Activated naive CD4-positive, alpha-beta T cell treated with anti-CD3 and anti-CD28 coated beads for 36 hours (primary cell): Measurements from ENCODE around the gene SLC25A26. TPM values are rescaled to one million over a fixed set of nuclear protein-coding genes. Genes with fewer than 3 reads are reported as not detected.
"Not testable (repeated sequence)": the region's sequence is repeated elsewhere in the genome, so short reads cannot be mapped to it uniquely, and the experiment has no call there.

Experiments
- CTCF ChIA-PET: fragments of 350-600 bp; sonication (Branson Sonifier 250); formaldehyde crosslinking; loops from one replicate; lab custom pipeline; 2021; ENCODE audit warnings: antibody characterized with exemption; lab: Charles Lee
- DNase-seq: peaks from one replicate; pipeline ENCODE4 v3.0.0-alpha.2; 2020
- H3K27ac Mint-ChIP-seq: one replicate; pipeline ENCODE4 v1.8.0; 2021; ENCODE audit warnings: mild to moderate bottlenecking, mixed read lengths
- H3K27me3 Mint-ChIP-seq: one replicate; pipeline ENCODE4 v1.8.0; 2021; ENCODE audit warnings: low read depth, mixed read lengths
- H3K36me3 Mint-ChIP-seq: one replicate; pipeline ENCODE4 v1.8.0; 2021; ENCODE audit warnings: low read depth, mixed read lengths
- H3K4me1 Mint-ChIP-seq: one replicate; pipeline ENCODE4 v1.8.0; 2021; ENCODE audit warnings: low read depth, mixed read lengths
- H3K4me3 Mint-ChIP-seq: one replicate; pipeline ENCODE4 v1.8.0; 2021; ENCODE audit warnings: mild to moderate bottlenecking, moderate library complexity, mixed read lengths
- H3K9me3 Mint-ChIP-seq: one replicate; pipeline ENCODE4 v1.8.0; 2021; ENCODE audit warnings: mixed read lengths
- intact Hi-C: fragments of 100-400 bp; cut with micrococcal nuclease; formaldehyde crosslinking; loops from one replicate; pipeline ENCODE4 v1.15.1; 2023
- total RNA-seq, 2 experiments: library from RNA; stranded (reverse); gene quantifications; one replicate each; pipeline ENCODE4 v1.2.3, GENCODE V29; 2021

SLC25A26 gene
- total RNA-seq, 2 experiments from 2014 or later: 25.3 to 26.3 TPM

- H3K4me3 Mint-ChIP-seq: no peak overlapping the region
- H3K27me3 Mint-ChIP-seq: no peaks in the 10 kb centered on the region
- H3K9me3 Mint-ChIP-seq: peaks cover 2% of the 10 kb centered on the region
- CTCF ChIA-PET: interaction anchor here (0.6 to 2.1 kb wide), 3 partner anchors 106 to 176 kb away, joined by 3 to 7 read pairs (median 4); no protein-coding TSS in a partner anchor
- H3K27ac Mint-ChIP-seq: no peak overlapping the region
- intact Hi-C loops: no loop called here
- H3K4me1 Mint-ChIP-seq: peaks cover 8% of the 10 kb centered on the region
- no peak for DNase-seq
- H3K36me3 Mint-ChIP-seq: peaks cover 20% of the 10 kb centered on the region
Measured at GRCh38 chr3:66271231-66271630, 50.4 kb downstream of the SLC25A26 start.

GRCh38 chr3:66272016-66272415, 51.2 kb downstream of the SLC25A26 start:
- Mint-ChIP-seq H3K27ac (no peak overlapping the region), H3K4me3 (no peak overlapping the region), H3K27me3 (no peaks in the 10 kb centered on the region), H3K4me1 (peaks cover 12% of the 10 kb centered on the region), H3K36me3 (peaks cover 22% of the 10 kb centered on the region), H3K9me3 (peaks cover 2% of the 10 kb centered on the region)
- no peak for DNase-seq
- intact Hi-C loops: no loop called here
- CTCF ChIA-PET: interaction anchor here (1.1 to 2.1 kb wide), 2 partner anchors 18 to 136 kb away, joined by 6 to 7 read pairs; no protein-coding TSS in a partner anchor

- CTCF ChIA-PET: interaction anchor here (0.7 kb wide), 1 partner anchor 21 kb away, joined by 3 read pairs; no protein-coding TSS in a partner anchor
- H3K27ac Mint-ChIP-seq, H3K27me3 Mint-ChIP-seq, DNase-seq, H3K9me3 Mint-ChIP-seq, intact Hi-C loops, H3K4me3 Mint-ChIP-seq: not testable (repeated sequence)
- H3K36me3 Mint-ChIP-seq: peaks cover 22% of the 10 kb centered on the region
- H3K4me1 Mint-ChIP-seq: peaks cover 17% of the 10 kb centered on the region
Measured at GRCh38 chr3:66274837-66275236, 54.0 kb downstream of the SLC25A26 start.

- CTCF ChIA-PET: interaction anchor here (0.6 to 1.9 kb wide), 14 partner anchors 23 to 576 kb away, joined by 3 to 10 read pairs (median 4); no protein-coding TSS in a partner anchor
- no peaks in the 10 kb centered on the region for H3K27me3 Mint-ChIP-seq
- H3K36me3 Mint-ChIP-seq: peaks cover 16% of the 10 kb centered on the region
- H3K4me1 Mint-ChIP-seq: peaks cover 24% of the 10 kb centered on the region
- DNase-seq: peak; percentile 84
- intact Hi-C loops: loop anchor here (1.0 to 2.0 kb wide), 7 partner anchors 26 to 546 kb away; partner anchors contain the start of gene LRIG1
- H3K9me3 Mint-ChIP-seq: peaks cover 2% of the 10 kb centered on the region
- no peak overlapping the region for H3K27ac Mint-ChIP-seq
- H3K4me3 Mint-ChIP-seq: no peak overlapping the region
Measured at GRCh38 chr3:66276705-66277274, 56.0 kb downstream of the SLC25A26 start.

- Mint-ChIP-seq H3K4me1 (peaks cover 24% of the 10 kb centered on the region), H3K27ac (no peak overlapping the region), H3K36me3 (peaks cover 3% of the 10 kb centered on the region), H3K4me3 (no peak overlapping the region), H3K9me3 (peaks cover 2% of the 10 kb centered on the region), H3K27me3 (no peaks in the 10 kb centered on the region)
- intact Hi-C loops: no loop called here
- CTCF ChIA-PET: interaction anchor here (1.2 to 2.3 kb wide), 2 partner anchors 25 to 544 kb away, joined by 3 to 5 read pairs; no protein-coding TSS in a partner anchor
- DNase-seq: no peak
Measured at GRCh38 chr3:66279168-66279567, 58.4 kb downstream of the SLC25A26 start.

- no peak overlapping the region for H3K4me3 Mint-ChIP-seq
- CTCF ChIA-PET: interaction anchor here (1.2 kb wide), 1 partner anchor 542 kb away, joined by 3 read pairs; no protein-coding TSS in a partner anchor
- peaks cover 24% of the 10 kb centered on the region for H3K4me1 Mint-ChIP-seq
- peak overlapping the region; percentile 36 for H3K27ac Mint-ChIP-seq
- intact Hi-C loops: no loop called here
- no peaks in the 10 kb centered on the region for H3K27me3 Mint-ChIP-seq
- peaks cover 3% of the 10 kb centered on the region for H3K36me3 Mint-ChIP-seq
- no peak for DNase-seq
- no peaks in the 10 kb centered on the region for H3K9me3 Mint-ChIP-seq
Measured at GRCh38 chr3:66280304-66280703, 59.5 kb downstream of the SLC25A26 start.

GRCh38 chr3:66291922-66292321, 71.1 kb downstream of the SLC25A26 start:
- peaks cover 22% of the 10 kb centered on the region for H3K4me1 Mint-ChIP-seq
- H3K4me3 Mint-ChIP-seq: not testable (repeated sequence)

GRCh38 chr3:66297260-66297873, 76.6 kb downstream of the SLC25A26 start:
- CTCF ChIA-PET: interaction anchor here (0.6 to 1.1 kb wide), 3 partner anchors 37 to 519 kb away, joined by 3 to 4 read pairs (median 3); no protein-coding TSS in a partner anchor
- no peak overlapping the region for H3K4me3 Mint-ChIP-seq
- no peaks in the 10 kb centered on the region for H3K9me3 Mint-ChIP-seq
- H3K27ac Mint-ChIP-seq: peak overlapping the region; percentile 66
- intact Hi-C loops: no loop called here
- peaks cover 4% of the 10 kb centered on the region for H3K36me3 Mint-ChIP-seq
- no peaks in the 10 kb centered on the region for H3K27me3 Mint-ChIP-seq
- peaks cover 43% of the 10 kb centered on the region for H3K4me1 Mint-ChIP-seq
- DNase-seq: no peak

More at GRCh38 chr3:66291922-66292321, 71.1 kb downstream of the SLC25A26 start:
- H3K27me3 Mint-ChIP-seq, H3K9me3 Mint-ChIP-seq, intact Hi-C loops, DNase-seq, CTCF ChIA-PET, H3K27ac Mint-ChIP-seq: not testable (repeated sequence)
- H3K36me3 Mint-ChIP-seq: peaks cover 17% of the 10 kb centered on the region

GRCh38 chr3:66297900-66298299, 77.1 kb downstream of the SLC25A26 start:
- Mint-ChIP-seq H3K27ac (peak overlapping the region; percentile 66), H3K27me3 (no peaks in the 10 kb centered on the region), H3K9me3 (no peaks in the 10 kb centered on the region), H3K36me3 (peaks cover 2% of the 10 kb centered on the region), H3K4me1 (peaks cover 47% of the 10 kb centered on the region), H3K4me3 (no peak overlapping the region)
- intact Hi-C loops: no loop called here
- CTCF ChIA-PET: interaction anchor here (0.9 to 1.1 kb wide), 2 partner anchors 110 to 518 kb away, joined by 3 to 4 read pairs; no protein-coding TSS in a partner anchor
- no peak for DNase-seq

GRCh38 chr3:66298591-66298990, 77.8 kb downstream of the SLC25A26 start:
- Mint-ChIP-seq H3K27me3 (no peaks in the 10 kb centered on the region), H3K4me3 (no peak overlapping the region), H3K9me3 (no peaks in the 10 kb centered on the region), H3K4me1 (peaks cover 53% of the 10 kb centered on the region), H3K27ac (peak overlapping the region; percentile 66), H3K36me3 (peaks cover 3% of the 10 kb centered on the region)
- intact Hi-C loops: no loop called here
- CTCF ChIA-PET: no interaction called here
- no peak for DNase-seq

GRCh38 chr3:66299085-66299484, 78.3 kb downstream of the SLC25A26 start:
- peaks cover 57% of the 10 kb centered on the region for H3K4me1 Mint-ChIP-seq
- H3K27ac Mint-ChIP-seq, DNase-seq, H3K36me3 Mint-ChIP-seq, intact Hi-C loops, H3K9me3 Mint-ChIP-seq, H3K4me3 Mint-ChIP-seq, H3K27me3 Mint-ChIP-seq, CTCF ChIA-PET: not testable (repeated sequence)

GRCh38 chr3:66299891-66300290, 79.1 kb downstream of the SLC25A26 start:
- intact Hi-C loops: loop anchor here (10.0 kb wide), 1 partner anchor 775 kb away; no protein-coding TSS in a partner anchor
- H3K27ac Mint-ChIP-seq: no peak overlapping the region
- peaks cover 15% of the 10 kb centered on the region for H3K36me3 Mint-ChIP-seq
- H3K4me3 Mint-ChIP-seq: no peak overlapping the region
- CTCF ChIA-PET: interaction anchor here (0.7 kb wide), 1 partner anchor 673 kb away, joined by 6 read pairs; no protein-coding TSS in a partner anchor
- H3K9me3 Mint-ChIP-seq: peaks cover 2% of the 10 kb centered on the region
- H3K27me3 Mint-ChIP-seq: no peaks in the 10 kb centered on the region
- H3K4me1 Mint-ChIP-seq: peaks cover 62% of the 10 kb centered on the region
- DNase-seq: no peak
